ENCODE results near the gene HHIP. TPM values are rescaled to one million over a fixed set of nuclear protein-coding genes. Genes with fewer than 3 reads are reported as not detected.

Gene HHIP
- total RNA-seq, 1 donor from 2014 or later = 0.82 TPM

DNA sequence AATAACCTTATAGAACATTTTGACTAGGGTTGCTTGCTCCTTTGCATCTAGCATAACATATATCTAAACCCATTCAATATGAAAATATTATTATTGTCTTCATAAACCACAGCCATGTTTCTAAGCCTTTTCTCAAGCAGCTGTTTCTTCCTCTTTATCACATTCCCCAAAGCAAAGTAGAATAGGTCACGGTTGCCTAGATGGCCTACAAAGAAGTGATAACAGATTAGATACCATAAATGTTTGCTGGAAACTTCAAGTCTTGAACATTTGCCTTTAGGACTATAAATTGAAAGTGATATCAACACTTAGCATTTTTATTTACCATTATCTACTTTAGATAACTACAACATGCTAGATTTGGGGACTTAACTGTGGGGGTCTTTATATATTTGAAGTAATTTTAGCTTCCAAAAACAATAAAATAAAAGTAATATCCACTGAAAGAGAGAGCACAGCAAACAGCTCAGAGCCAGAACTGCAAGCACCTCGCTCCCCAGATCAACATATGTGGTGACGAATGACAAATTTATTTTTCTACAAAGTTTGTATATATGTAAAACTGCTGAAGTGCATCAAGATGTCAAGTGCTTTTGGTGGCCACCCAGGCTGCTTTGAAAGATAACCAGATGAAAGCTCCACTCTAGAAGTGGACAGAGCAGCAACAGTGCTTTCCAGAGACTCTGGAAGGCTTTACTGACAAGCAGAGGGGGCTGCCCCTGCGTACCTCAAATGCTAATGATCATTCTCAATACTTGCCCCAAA, 8.0 kb downstream of the HHIP start:
- DNase-seq (ENCODE audit: low spot score in 2 of 2) = no peak
- FAIRE-seq = no peak

DNA sequence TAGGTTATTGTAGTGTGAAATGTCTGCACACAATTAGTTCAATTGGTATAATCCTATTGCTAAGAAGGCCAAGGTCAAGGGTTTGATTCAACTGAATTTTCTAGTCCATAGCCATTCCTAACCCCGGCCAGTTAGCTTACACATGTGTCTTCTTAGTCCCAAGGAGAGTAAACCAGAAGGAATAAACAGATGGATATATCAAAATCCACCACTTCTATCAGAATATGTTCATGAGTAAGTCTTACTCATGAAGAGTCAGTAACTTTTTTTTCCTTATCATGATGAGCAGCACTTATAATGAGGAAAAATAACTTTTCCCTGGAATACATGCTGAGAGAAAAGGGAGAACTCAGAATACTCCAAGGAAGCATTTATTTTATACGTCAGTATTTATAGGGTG, 9.5 kb downstream of the HHIP start:
- DNase-seq (ENCODE audit: low spot score in 2 of 2) (no peak), FAIRE-seq (no peak)

DNA sequence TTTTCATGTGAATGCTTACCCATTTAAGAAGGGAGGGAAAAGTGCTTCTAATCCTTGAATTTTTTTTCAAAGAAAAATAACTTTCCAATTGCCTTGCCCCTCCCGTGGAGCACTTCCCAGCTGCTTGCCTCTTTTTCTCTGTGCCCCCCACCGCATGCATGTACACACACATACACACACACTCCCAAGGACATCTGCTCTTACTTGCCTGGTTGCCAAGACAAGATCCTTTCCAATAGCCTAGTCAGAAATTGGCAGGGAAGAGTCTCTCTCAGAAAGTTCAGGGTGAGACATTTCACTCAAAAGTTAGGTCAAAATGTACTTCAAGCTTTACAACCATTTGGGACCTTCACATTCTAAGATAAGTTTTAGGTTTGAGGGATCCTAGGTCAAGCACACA, 10.9 kb downstream of the HHIP start:
- no peak for FAIRE-seq
- DNase-seq (ENCODE audit: low spot score in 2 of 2) = no peak

DNA sequence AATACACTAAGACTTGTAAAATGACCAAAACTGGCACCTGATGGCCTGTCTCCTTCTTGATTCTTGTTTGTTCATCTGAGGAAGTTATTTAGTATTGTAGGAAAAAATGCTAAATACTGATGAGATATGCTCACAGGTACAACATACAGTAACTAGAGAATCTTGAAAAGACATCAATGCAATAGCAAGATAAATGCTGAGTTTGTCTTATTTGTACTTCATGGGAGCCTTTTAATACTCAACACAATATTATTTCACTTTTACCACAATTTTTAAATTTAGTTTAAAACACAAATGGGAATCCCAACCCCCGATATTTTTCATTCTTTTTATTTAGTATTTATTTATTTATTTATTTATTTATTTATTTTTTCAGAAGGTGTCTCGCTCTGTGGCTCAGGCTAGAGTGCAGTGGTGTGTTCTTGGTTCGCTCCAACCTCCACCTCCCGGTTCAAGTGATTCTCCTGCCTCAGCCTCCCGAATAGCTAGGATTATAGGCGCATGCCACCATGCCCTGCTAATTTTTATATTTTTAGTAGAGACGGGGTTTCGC, 12.1 kb downstream of the HHIP start:
- FAIRE-seq = no peak
- DNase-seq (ENCODE audit: low spot score in 2 of 2) = no peak

DNA sequence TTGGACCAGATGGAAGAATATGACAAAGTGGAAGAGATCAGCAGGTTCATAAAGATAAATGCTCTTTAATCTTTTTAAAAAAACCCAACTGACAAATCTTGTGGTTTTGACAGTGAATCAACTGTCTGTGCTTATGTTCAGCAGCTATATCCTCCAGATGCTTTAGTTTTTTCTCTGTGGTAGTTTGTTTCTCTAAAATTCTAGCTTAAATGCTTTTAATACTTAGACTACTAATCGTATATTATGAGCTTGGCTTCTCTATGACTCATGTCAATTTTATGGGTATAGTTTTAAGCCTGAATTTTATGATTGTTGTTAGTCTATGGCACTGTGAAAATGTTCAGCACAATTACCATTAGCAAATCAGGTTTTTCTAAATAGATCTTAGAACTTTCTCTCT, 12.9 kb downstream of the HHIP start:
- no peak for FAIRE-seq
- DNase-seq (ENCODE audit: low spot score in 2 of 2) = no peak

DNA sequence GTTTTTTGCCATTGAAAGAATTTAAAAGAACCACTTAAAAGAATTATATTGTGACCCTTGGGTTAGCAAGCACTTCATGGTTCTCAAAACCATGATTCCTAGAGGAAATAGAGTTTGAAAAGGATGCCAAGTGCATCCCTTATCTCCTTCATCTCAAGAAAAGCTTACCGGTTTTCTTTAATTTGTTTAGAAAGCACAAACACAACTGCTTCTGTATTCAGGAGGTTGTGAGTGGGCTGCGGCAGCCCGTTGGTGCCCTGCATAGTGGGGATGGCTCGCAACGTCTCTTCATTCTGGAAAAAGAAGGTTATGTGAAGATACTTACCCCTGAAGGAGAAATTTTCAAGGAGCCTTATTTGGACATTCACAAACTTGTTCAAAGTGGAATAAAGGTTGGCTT, 13.5 kb downstream of the HHIP start:
- FAIRE-seq (no peak), DNase-seq (ENCODE audit: low spot score in 2 of 2) (no peak)

DNA sequence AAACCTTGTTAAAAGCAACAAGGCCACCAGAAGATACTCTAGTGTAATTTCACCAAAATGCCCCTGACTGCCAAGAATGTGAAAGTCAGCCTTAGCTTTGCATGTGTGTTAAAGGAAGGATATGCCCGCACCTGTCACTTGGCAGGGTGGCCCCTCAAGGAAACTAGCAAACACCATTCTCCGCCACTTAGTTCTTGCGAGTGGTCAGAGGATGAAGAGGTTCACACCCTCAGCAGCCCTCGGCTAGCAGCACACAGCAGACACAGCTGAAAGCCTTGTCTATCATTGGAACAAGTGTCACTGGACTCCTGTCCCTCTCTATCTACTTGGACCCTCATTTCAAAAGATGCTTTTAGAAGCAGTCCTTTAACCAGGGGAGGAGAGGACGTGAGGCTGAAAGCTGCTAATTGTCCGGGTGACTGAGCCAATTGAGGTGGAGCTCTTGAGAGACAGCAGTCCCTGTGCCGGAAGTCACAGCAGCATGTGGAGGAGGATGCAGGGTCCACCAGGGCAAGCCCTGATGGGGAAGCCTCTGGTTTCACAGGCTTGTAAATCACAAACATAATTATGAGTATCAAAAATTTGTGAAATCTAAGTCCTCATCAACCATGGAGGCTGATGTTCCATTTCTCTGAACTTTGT, 18.0 kb downstream of the HHIP start:
- FAIRE-seq (no peak), DNase-seq (ENCODE audit: low spot score in 2 of 2) (no peak)

DNA sequence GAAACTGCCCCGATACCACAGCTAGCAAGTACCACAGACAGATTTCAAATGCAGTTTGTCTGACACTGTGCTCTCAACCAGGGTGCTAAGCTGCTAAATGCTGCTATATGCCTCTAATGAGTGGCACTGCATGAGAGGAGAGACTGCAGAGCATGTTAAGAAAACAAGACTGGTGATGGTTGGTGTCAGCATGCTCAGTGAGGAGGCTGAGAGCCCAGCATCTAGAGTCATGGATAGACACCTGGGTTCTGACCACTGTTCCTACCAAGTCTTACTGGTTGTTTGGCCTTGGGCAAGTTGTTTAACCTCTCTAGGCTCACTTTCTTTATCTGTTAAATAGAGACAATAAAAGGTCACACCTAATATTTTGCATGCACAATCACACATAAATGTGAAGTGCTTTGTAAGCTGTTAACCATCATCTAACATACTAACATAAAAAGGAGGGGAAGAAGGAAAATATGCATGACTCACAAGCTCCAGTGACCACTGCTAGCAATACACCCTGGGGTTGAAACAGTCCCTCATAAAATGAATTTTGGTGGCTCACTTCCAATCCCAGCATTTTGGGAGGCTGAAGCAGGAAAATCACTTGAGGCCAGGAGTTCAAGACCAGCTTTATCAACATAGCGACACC, 20.7 kb downstream of the HHIP start:
- DNase-seq (ENCODE audit: low spot score in 2 of 2) (no peak), FAIRE-seq (no peak)

DNA sequence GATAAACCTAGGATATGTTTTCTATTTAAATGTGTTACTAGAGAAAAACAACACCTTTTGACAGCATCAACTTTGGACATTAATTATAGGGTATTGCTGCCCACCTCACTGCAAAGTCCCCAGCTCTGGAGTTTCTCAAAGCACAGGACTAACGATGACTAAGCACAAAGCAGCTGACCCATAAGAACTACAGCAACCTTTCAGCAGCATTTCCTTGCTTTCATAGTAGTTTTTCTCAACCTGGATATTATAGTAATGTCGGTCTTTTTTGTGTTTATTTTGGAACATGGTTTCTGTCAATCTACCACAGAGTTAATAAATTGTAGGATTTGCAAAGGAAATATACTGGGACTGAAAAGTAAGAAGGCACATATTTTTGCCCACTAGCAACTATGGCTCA, 21.5 kb downstream of the HHIP start:
- FAIRE-seq (no peak), DNase-seq (ENCODE audit: low spot score in 2 of 2) (no peak)

DNA sequence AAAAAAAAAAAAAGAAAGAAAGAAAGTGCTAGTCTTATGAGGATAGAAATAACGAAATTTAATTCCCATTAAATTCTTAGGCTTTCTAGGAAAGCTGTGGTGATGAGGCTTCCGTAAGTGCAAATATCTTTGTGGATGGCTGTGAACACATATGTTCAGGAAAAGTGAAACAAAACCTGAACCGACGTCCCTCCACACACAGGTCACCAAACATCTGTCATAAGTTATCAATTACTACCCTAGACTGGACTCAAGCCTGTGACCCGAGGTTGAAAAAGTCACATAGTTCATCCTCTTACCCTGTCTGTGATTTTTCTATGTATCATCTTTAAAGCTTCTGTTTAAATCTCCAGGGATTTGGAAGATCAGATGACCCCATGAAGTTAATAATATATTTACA, 24.8 kb downstream of the HHIP start:
- DNase-seq (ENCODE audit: low spot score in 2 of 2) (no peak), FAIRE-seq (no peak)

DNA sequence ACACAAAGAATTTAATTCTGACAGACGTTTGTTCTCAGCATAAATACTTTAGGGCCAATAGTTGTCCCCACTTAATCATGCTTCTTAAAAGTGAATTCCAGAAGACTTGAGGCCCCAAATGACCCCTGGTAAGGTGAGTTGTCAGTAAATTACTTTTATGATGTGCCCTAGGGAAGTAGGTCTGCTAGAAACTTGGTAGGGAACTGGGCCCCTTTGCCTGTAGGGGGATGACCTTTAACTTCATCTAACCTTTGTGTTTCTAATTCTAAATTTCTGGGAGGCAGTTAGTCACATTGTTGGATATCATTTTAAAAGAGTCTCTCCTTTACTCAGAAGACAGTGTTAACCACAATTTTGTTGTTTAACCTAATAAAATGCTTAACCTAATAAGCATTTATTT, 28.8 kb downstream of the HHIP start:
- FAIRE-seq (no peak), DNase-seq (ENCODE audit: low spot score in 2 of 2) (no peak)

DNA sequence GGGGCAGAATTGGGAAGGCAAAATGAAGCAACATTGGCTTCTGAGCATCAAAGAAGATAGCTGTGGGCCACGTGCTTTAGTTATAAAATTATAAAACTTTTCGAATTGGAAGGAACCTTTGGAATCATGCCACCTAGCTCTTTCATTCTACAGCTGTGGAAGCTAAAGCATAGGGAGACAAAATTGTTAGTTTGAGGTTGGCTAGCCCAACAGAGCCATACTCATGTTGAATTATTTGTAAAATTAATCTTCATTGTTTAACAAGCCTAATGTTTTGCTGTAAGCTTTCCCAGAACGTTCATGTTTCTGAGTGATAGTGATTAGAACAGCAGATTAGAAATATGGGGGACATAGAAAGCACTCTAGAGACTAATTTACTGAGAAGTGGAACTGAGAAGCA, 35.9 kb downstream of the HHIP start:
- no peak for FAIRE-seq
- no peak for DNase-seq (ENCODE audit: low spot score in 2 of 2)

DNA sequence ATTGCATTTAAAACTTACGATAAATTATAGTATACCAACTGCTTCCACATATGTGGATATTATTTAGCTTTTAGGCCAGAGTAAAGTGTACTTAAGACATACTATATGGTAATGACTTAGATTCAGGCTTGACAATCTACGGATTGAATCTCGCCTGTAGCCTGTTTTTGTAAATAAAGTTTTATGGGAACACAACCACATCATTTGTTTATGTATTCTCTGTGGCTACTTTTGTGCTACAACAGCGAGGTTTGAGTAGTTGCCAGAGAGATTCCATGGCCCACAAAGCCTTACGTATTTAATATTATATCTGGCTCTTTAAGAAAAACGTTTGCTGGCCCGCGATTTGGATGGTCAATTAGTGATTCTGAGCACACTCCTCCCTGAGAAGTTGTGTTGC, 37.6 kb downstream of the HHIP start:
- FAIRE-seq = no peak
- DNase-seq (ENCODE audit: low spot score in 2 of 2) = no peak

DNA sequence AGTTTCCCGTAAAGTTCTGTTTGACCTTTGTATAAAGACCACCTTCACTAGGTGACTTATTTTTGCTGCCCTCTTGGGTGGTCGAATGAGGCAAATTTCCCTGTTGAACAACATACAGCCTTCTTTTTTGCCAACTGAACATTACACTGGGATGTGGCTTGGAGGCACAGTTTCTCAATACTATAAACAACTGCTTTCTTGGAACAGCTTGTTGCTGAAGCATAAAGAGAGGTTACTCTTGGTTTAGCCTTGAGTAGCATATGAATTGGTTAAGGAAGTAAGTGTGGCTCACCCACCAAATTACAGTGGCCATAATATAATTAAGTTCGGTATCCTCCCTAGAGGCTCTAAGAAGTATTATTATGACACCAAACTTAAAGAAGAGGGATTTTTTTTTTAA, 40.0 kb downstream of the HHIP start:
- DNase-seq (ENCODE audit: low spot score in 2 of 2) (no peak), FAIRE-seq (no peak)

DNA sequence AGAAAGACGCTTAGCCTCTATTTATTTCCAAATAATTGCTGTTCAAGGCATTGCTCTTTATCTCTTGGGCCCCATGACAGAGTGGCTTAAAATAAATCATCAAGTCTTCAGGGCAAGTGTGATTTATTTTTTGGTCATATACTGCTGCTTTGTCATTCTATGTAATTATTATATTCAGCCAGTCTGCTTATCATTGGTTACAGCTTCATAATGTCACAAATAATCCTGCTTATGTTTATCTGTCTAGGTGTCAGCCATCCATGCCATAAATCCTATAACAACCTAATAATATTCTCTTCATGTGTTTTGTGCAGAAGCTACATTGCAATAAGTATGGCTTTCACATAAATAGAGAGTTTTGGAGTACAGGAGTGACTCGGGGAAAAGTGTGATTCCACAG, 41.0 kb downstream of the HHIP start:
- DNase-seq (ENCODE audit: low spot score in 2 of 2) (no peak), FAIRE-seq (no peak)

DNA sequence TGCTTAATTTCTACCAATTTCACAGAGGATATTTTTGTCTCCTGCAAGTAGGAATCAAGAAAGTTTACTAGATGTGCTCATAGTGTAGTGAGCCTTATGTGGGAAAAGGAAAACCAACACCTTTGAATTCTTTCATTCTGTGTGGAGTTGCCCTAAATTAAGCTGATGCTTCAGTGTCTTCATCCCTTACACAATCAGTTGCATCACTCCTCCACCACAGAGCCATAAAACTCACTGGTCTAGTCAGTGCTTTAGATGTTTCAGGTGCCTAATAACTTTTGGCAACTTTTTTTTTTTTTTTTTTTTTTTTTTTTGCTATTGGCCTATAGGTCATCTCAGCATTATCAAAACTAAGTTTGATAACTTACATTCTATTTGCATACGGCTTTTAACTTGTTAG, 41.5 kb downstream of the HHIP start:
- FAIRE-seq (no peak), DNase-seq (ENCODE audit: low spot score in 2 of 2) (no peak)

DNA sequence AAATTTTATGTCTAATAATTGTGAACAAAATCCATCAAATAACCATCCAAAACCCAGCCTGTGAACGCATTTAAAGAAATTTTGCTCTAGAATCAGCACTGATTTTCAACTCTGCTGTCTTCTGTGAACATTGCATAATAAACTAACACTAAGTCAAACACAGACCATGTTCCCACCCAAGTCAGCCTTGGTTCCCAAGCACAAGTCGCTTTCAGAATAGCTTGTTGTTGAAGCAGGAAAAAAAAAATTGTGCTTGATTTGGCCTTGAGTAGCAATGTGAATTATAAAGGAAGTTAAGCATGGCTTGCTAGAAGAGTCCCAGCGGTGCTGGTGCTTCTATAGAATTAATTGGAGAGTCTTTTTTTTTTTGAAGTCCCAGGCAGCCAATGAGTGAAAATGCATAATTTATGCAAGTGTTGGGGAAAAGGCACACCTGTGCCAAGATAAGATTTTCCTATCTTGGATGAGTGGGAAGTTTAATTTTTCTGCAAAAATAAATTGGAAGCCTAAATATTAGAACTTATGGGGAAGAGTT, 42.1 kb downstream of the HHIP start:
- DNase-seq (ENCODE audit: low spot score in 2 of 2) = no peak

DNA sequence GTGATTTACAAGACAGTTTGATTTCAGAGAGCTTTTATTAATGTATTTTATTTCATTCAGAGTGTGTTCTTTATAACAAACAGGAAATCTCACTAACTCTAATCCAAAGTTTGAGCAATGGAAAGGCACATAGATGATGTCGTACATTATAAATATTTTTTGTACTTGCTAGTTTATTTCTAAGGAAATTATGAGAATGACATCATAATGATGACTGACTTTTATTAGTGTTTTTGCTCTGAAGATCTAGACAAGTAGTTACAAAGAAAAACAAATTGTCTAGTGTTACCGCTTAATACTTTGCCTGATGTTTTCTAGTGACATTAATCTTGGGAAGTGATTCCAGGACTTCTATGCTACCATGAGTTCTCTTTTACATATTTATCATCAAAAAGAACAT, 43.2 kb downstream of the HHIP start:
- FAIRE-seq (peak; percentile 45), DNase-seq (ENCODE audit: low spot score in 2 of 2) (no peak)

More for the DNA sequence above, 42.1 kb downstream of the HHIP start:
- no peak for FAIRE-seq

DNA sequence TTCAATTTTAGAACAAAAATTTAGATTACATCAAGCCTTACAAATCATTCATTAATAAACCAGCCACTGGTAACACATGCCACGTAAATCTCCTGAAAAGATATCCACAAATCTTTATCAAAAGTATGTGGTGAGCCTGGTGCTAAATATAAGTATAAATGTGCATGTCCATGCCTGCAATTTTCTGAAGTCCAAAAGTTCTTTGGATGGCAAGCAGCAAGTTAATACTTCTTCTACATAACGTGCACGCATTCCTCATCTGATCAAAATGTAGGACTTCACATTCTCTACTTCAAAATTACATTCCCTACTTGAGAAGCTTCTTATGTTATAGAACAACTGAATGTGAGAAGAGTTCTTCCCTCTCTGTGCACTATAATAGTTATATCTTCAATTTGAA, 49.8 kb downstream of the HHIP start:
- FAIRE-seq = no peak
- no peak for DNase-seq (ENCODE audit: low spot score in 2 of 2)

DNA sequence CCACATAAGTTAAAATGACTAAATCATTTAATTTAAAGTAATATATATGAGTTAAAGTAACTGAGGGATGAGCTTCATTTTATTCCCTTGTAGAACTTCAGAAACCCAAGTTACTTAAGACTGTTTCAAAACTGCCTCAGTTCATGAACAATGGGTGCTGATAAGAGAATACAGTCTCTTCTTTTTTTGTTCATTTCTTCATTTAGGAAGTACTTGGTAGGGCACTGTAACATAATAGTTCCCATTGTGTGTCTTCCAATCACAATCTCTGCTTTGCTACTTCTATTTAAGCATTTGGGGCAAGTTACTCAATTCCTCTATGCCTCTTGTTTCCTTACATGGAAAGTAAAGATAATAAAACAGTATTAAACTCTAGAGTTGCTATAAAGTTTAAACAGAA, 50.4 kb downstream of the HHIP start:
- FAIRE-seq (no peak), DNase-seq (ENCODE audit: low spot score in 2 of 2) (no peak)

DNA sequence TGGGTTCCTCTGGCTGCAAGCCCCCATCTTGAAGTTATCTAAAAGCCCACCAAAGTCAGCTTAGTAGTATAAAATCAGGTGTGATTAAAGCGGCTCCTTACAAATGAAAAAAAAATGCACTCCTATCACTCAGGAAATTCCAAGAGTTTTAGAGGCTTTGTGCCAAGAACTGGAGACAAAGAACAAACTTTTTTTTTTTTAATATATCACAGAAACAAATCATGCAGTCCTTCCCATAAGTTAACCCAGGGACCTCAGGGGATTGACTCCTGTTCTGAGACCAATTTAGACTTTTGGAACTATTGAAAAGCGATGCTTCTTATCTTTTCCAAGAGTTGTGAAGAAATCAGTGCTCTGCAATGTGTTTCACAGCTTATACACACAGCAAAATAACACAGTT, 53.6 kb downstream of the HHIP start:
- FAIRE-seq = no peak

More for the DNA sequence above, 53.6 kb downstream of the HHIP start:
- DNase-seq (ENCODE audit: low spot score in 2 of 2) = no peak

Measured in frontal cortex (tissue), 4 donors.